ENCODE data around the gene JADE1. TPM values are rescaled to one million over a fixed set of nuclear protein-coding genes. Genes with fewer than 3 reads are reported as not detected.

The JADE1 gene
- total RNA-seq, 1 experiment from 2014 or later = 30.2 TPM

- no peaks in the 10 kb centered on the region; the same call in 1 of the 2 replicates for H3K36me3 ChIP-seq (ENCODE audit: control insufficient read depth, insufficient read depth, low read length)
- H3K4me1 Mint-ChIP-seq (ENCODE audit: low read depth, unreplicated experiment) = peaks cover 23% of the 10 kb centered on the region
- peaks cover 10% of the 10 kb centered on the region for H3K36me3 Mint-ChIP-seq (ENCODE audit: insufficient read depth, unreplicated experiment)
- ChIA-PET POLR2A (no interaction called here), CTCF (no interaction called here)
- H3K4me1 ChIP-seq = peaks cover 22% of the 10 kb centered on the region
- no peak for TF ChIP-seq CTCF (IDR thresholded peaks at IDR 0.05; ENCODE audit: insufficient read depth in 1 of 2, low read depth in 1 of 2, low read length in 1 of 2, severe bottlenecking in 1 of 2, unreplicated experiment in 1 of 2)
- no peaks in the 10 kb centered on the region for H3K27me3 Mint-ChIP-seq (ENCODE audit: insufficient read depth, unreplicated experiment)
- H3K27me3 ChIP-seq (replicated peaks; ENCODE audit: control insufficient read depth, insufficient read depth, low read length) = no peaks in the 10 kb centered on the region
- DNase-seq = no peak
- BruUV-seq (replicated peaks) = no TSS peak
- H3K27ac Mint-ChIP-seq (ENCODE audit: unreplicated experiment) = no peak overlapping the region
- H3K4me3 ChIP-seq (ENCODE audit: low read depth, low read length) = no peak overlapping the region
- no peaks in the 10 kb centered on the region for H3K9me3 Mint-ChIP-seq (ENCODE audit: unreplicated experiment)
- intact Hi-C loops (cut with micrococcal nuclease; ENCODE audit: unreplicated experiment) = no loop called here
- H3K4me3 Mint-ChIP-seq (ENCODE audit: unreplicated experiment) = no peak overlapping the region
- no peaks in the 10 kb centered on the region for H3K9me3 ChIP-seq
Observed at GRCh38 chr4:128832243-128832625, 22.7 kb downstream of the JADE1 start.

- no peak for TF ChIP-seq CTCF (IDR thresholded peaks at IDR 0.05; ENCODE audit: insufficient read depth in 1 of 2, low read depth in 1 of 2, low read length in 1 of 2, severe bottlenecking in 1 of 2, unreplicated experiment in 1 of 2)
- Histone ChIP-seq H3K4me1 (peaks cover 19% of the 10 kb centered on the region), H3K36me3 (ENCODE audit: control insufficient read depth, insufficient read depth, low read length) (no peaks in the 10 kb centered on the region; the same call in 1 of the 2 replicates), H3K4me3 (ENCODE audit: low read depth, low read length) (no peak overlapping the region), H3K9me3 (no peaks in the 10 kb centered on the region), H3K27me3 (replicated peaks; ENCODE audit: control insufficient read depth, insufficient read depth, low read length) (no peaks in the 10 kb centered on the region)
- ChIA-PET CTCF (no interaction called here), POLR2A (interaction anchor here (0.5 kb wide), 1 partner anchor 54 kb away, joined by 9 read pairs; no protein-coding TSS in a partner anchor)
- intact Hi-C loops (cut with micrococcal nuclease; ENCODE audit: unreplicated experiment) = no loop called here
- no peak for DNase-seq
- Mint-ChIP-seq H3K4me3 (ENCODE audit: unreplicated experiment) (no peak overlapping the region), H3K9me3 (ENCODE audit: unreplicated experiment) (no peaks in the 10 kb centered on the region), H3K27me3 (ENCODE audit: insufficient read depth, unreplicated experiment) (no peaks in the 10 kb centered on the region), H3K4me1 (ENCODE audit: low read depth, unreplicated experiment) (peaks cover 26% of the 10 kb centered on the region), H3K36me3 (ENCODE audit: insufficient read depth, unreplicated experiment) (peaks cover 11% of the 10 kb centered on the region), H3K27ac (ENCODE audit: unreplicated experiment) (no peak overlapping the region)
- BruUV-seq (replicated peaks) = no TSS peak
Observed at GRCh38 chr4:128835498-128836222, 26.2 kb downstream of the JADE1 start.

- Histone ChIP-seq H3K27me3 (replicated peaks; ENCODE audit: control insufficient read depth, insufficient read depth, low read length) (no peaks in the 10 kb centered on the region), H3K4me3 (ENCODE audit: low read depth, low read length) (no peak overlapping the region), H3K36me3 (ENCODE audit: control insufficient read depth, insufficient read depth, low read length) (no peaks in the 10 kb centered on the region; the same call in 1 of the 2 replicates), H3K9me3 (no peaks in the 10 kb centered on the region), H3K4me1 (peaks cover 13% of the 10 kb centered on the region; the same call in 1 of the 2 replicates)
- Mint-ChIP-seq H3K27me3 (ENCODE audit: insufficient read depth, unreplicated experiment) (no peaks in the 10 kb centered on the region), H3K36me3 (ENCODE audit: insufficient read depth, unreplicated experiment) (peaks cover 19% of the 10 kb centered on the region), H3K27ac (ENCODE audit: unreplicated experiment) (no peak overlapping the region), H3K9me3 (ENCODE audit: unreplicated experiment) (no peaks in the 10 kb centered on the region), H3K4me1 (ENCODE audit: low read depth, unreplicated experiment) (peaks cover 25% of the 10 kb centered on the region), H3K4me3 (ENCODE audit: unreplicated experiment) (no peak overlapping the region)
- TF ChIP-seq CTCF (IDR thresholded peaks at IDR 0.05; ENCODE audit: insufficient read depth in 1 of 2, low read depth in 1 of 2, low read length in 1 of 2, severe bottlenecking in 1 of 2, unreplicated experiment in 1 of 2) = no peak
- CTCF ChIA-PET = interaction anchor here (0.7 kb wide), 1 partner anchor 87 kb away, joined by 4 read pairs; no protein-coding TSS in a partner anchor
- POLR2A ChIA-PET = no interaction called here
- no peak for DNase-seq
- intact Hi-C loops (cut with micrococcal nuclease; ENCODE audit: unreplicated experiment) = no loop called here
- no TSS peak for BruUV-seq (replicated peaks)
Observed at GRCh38 chr4:128837198-128837597, 27.7 kb downstream of the JADE1 start.
